HCT116 (cell line): ENCODE measurements around the gene EVPLL. TPM values are rescaled to one million over a fixed set of nuclear protein-coding genes. Genes with fewer than 3 reads are reported as not detected.

ENCODE experiments used
- ATAC-seq: fragments of 200-7000 bp; cut with Tn5 transposase; 2 replicates; pipeline ENCODE4 v1.9.1; 2020; ENCODE audit warnings: mild to moderate bottlenecking, moderate library complexity
- BruUV-seq: library from RNA; stranded (reverse); fragments of 400-500 nt; replicated peaks from 2 replicates; lab custom pipeline; 2021; lab: Mats Ljungman, UMichigan
- CTCF ChIA-PET: fragments of 300-600 bp; sonication (Branson Sonifier 250); formaldehyde crosslinking; loops from one replicate; lab custom pipeline; 2021; ENCODE audit warnings: antibody characterized with exemption; lab: Charles Lee
- POLR2A ChIA-PET: fragments of 300-600, 350-600 bp; sonication (Branson Sonifier 250); formaldehyde crosslinking; loops from one replicate; lab custom pipeline; 2021; ENCODE audit warnings: antibody characterized with exemption; lab: Charles Lee
- RAD21 ChIA-PET, 2 experiments: fragments of 300-600 bp; sonication (Branson Sonifier 250); formaldehyde crosslinking; loops; one replicate each; lab custom pipeline; 2023; ENCODE audit warnings: low total read pairs in 2 of 2; ENCODE audit not compliant: uncharacterized antibody in 2 of 2, unreplicated experiment in 2 of 2, low non-redundant PET in 1 of 2; lab: Charles Lee
- DNase-seq: peaks from one replicate; pipeline ENCODE4 v3.0.0-alpha.2; 2010; ENCODE audit warnings: low read depth, low spot score
- H2AFZ ChIP-seq: fragments of 200-600 bp; shearing (Covaris generic), sonication (generic); 2 replicates; pipeline ENCODE4 v1.6.1; 2017; ENCODE audit warnings: low read depth, mixed run types, mixed read lengths, antibody characterized with exemption, low read length; ENCODE audit not compliant: poor library complexity, severe bottlenecking
- H3K27ac ChIP-seq: 2 replicates; pipeline ENCODE4 v1.5.1; 2012; ENCODE audit warnings: low read depth, low read length
- H3K27me3 ChIP-seq: fragments of 200-600 bp; sonication (generic); 2 replicates; pipeline ENCODE4 v1.6.1; 2016; ENCODE audit warnings: mixed run types, low read length, mixed read lengths; ENCODE audit not compliant: insufficient read depth
- H3K36me3 ChIP-seq, 2 experiments: fragments of 200-500 bp in 1 of 2; fragments of 200-600 bp in 1 of 2; sonication (Bioruptor generic) in 1 of 2; sonication (generic) in 1 of 2; 2 replicates each; pipeline versions ENCODE4 v1.5.1 to v1.6.1; 2014 to 2016; ENCODE audit warnings: low read length in 2 of 2, inconsistent platforms in 1 of 2, mixed read lengths in 1 of 2, mixed run types in 1 of 2; ENCODE audit not compliant: insufficient read depth in 2 of 2, control insufficient read depth in 1 of 2
- H3K4me1 ChIP-seq, 2 experiments: fragments of 200-600 bp in 1 of 2; sonication (generic) in 1 of 2; 2 replicates each; pipeline versions ENCODE4 v1.5.1 to v1.6.1; 2012 to 2017; ENCODE audit warnings: low read length in 2 of 2, inconsistent platforms in 1 of 2, mild to moderate bottlenecking in 1 of 2, mixed read lengths in 1 of 2, mixed run types in 1 of 2, moderate library complexity in 1 of 2; ENCODE audit not compliant: insufficient read depth in 2 of 2, control insufficient read depth in 1 of 2
- H3K4me2 ChIP-seq: fragments of 200-600 bp; sonication (generic); 2 replicates; pipeline ENCODE4 v1.6.1; 2017; ENCODE audit warnings: mixed run types, low read length, mixed read lengths
- H3K4me3 ChIP-seq, 2 experiments: fragments of 200-600 bp in 1 of 2; sonication (generic) in 1 of 2; replicated peaks in 1 of 2; 2 replicates each; pipeline ENCODE4 v1.5.1; 2011 to 2016; ENCODE audit warnings: low read length in 2 of 2, control low read depth in 1 of 2, low read depth in 1 of 2, mild to moderate bottlenecking in 1 of 2, mixed read lengths in 1 of 2, mixed run types in 1 of 2
- H3K79me2 ChIP-seq: fragments of 200-600 bp; sonication (generic); 2 replicates; pipeline ENCODE4 v1.6.1; 2017; ENCODE audit warnings: mild to moderate bottlenecking, mixed run types, low read length, moderate library complexity, mixed read lengths; ENCODE audit not compliant: insufficient read depth
- H3K9ac ChIP-seq: fragments of 200-600 bp; sonication (generic); 2 replicates; pipeline ENCODE4 v1.6.1; 2016; ENCODE audit warnings: low read length, mixed read lengths
- H3K9me2 ChIP-seq: fragments of 200-600 bp; sonication (generic), shearing (Covaris generic); 2 replicates; pipeline ENCODE4 v1.6.1; 2017; ENCODE audit warnings: mixed run types, mild to moderate bottlenecking, moderate library complexity; ENCODE audit not compliant: insufficient read depth
- H3K9me3 ChIP-seq, 2 experiments: fragments of 200-500 bp in 1 of 2; fragments of 200-600 bp in 1 of 2; sonication (Bioruptor generic) in 1 of 2; sonication (generic) in 1 of 2; 2 replicates each; pipeline ENCODE4 v1.6.1; 2014 to 2017; ENCODE audit warnings: low read length in 2 of 2, mixed read lengths in 2 of 2, inconsistent platforms in 1 of 2, low read depth in 1 of 2, mild to moderate bottlenecking in 1 of 2, mixed run types in 1 of 2, moderate library complexity in 1 of 2; ENCODE audit not compliant: control insufficient read depth in 1 of 2, insufficient read depth in 1 of 2
- H4K20me1 ChIP-seq: fragments of 200-600 bp; sonication (generic), shearing (Covaris generic); 2 replicates; pipeline ENCODE4 v1.6.1; 2017; ENCODE audit warnings: mixed run types, mild to moderate bottlenecking, moderate library complexity; ENCODE audit not compliant: insufficient read depth
- ATF3 ChIP-seq: IDR thresholded peaks from 2 replicates; pipeline ENCODE4 v1.6.1; 2012
- EZH2 ChIP-seq: fragments of 200-600 bp; sonication (generic); IDR thresholded peaks from 2 replicates; pipeline ENCODE4 v1.6.1; 2017; ENCODE audit warnings: antibody characterized with exemption, mixed run types
- EZH2phosphoT487 ChIP-seq: fragments of 200-600 bp; IDR thresholded peaks from 2 replicates; pipeline ENCODE4 v1.6.1; 2018; ENCODE audit warnings: antibody characterized with exemption, borderline replicate concordance
- FOSL1 ChIP-seq: IDR thresholded peaks from 2 replicates; pipeline ENCODE4 v1.6.1; 2012; ENCODE audit warnings: low read depth
- JUND ChIP-seq: IDR thresholded peaks from 2 replicates; pipeline ENCODE4 v1.6.1; 2012
- POLR2A ChIP-seq: IDR thresholded peaks from 2 replicates; pipeline ENCODE4 v1.7.0; 2011; ENCODE audit warnings: borderline replicate concordance; ENCODE audit not compliant: insufficient read depth, insufficient read length; ENCODE audit errors: extremely low read depth
- POLR2AphosphoS5 ChIP-seq: IDR thresholded peaks from 2 replicates; pipeline ENCODE4 v1.6.1; 2011; ENCODE audit warnings: mild to moderate bottlenecking, low read depth, low read length, moderate library complexity
- RAD21 ChIP-seq: IDR thresholded peaks from 2 replicates; pipeline ENCODE4 v1.6.1; 2012; ENCODE audit warnings: low read depth, mild to moderate bottlenecking
- REST ChIP-seq: IDR thresholded peaks from 2 replicates; pipeline ENCODE4 v1.6.1; 2012; ENCODE audit warnings: low read depth
- SIN3A ChIP-seq: IDR thresholded peaks from 2 replicates; pipeline ENCODE4 v1.6.1; 2012; ENCODE audit warnings: low read depth
- SP1 ChIP-seq: IDR thresholded peaks from 2 replicates; pipeline ENCODE4 v1.6.1; 2012; ENCODE audit warnings: low read depth
- SRF ChIP-seq: IDR thresholded peaks from 2 replicates; pipeline ENCODE4 v1.6.1; 2012; ENCODE audit warnings: low read depth
- YY1 ChIP-seq: IDR thresholded peaks from 2 replicates; pipeline ENCODE4 v1.6.1; 2011; ENCODE audit warnings: low read length, low read depth, moderate library complexity, mild to moderate bottlenecking; ENCODE audit not compliant: insufficient replicate concordance; ENCODE audit errors: extremely low read depth
- ZBTB33 ChIP-seq: IDR thresholded peaks from 2 replicates; pipeline ENCODE4 v1.6.1; 2011; ENCODE audit warnings: mild to moderate bottlenecking, low read length, moderate library complexity; ENCODE audit not compliant: insufficient replicate concordance; ENCODE audit errors: extremely low read depth
- ZFX ChIP-seq: fragments of 450-650 bp; IDR thresholded peaks from 2 replicates; pipeline ENCODE4 v1.6.1; 2017
- intact Hi-C: fragments of 100-400 bp; cut with micrococcal nuclease; formaldehyde crosslinking; loops from 2 replicates; pipeline ENCODE4 v1.10.0; 2022
- total RNA-seq: library from RNA; stranded (reverse); gene quantifications from one replicate; pipeline ENCODE4 v1.2.1, GENCODE V29; 2021; ENCODE audit not compliant: unreplicated experiment
- TF ChIP-seq, protein P1 (sequence below): IDR thresholded peaks from 2 replicates; pipeline ENCODE4 v1.6.1; 2012
- TF ChIP-seq, protein P2 (sequence below), 3 experiments: fragments of 200-600 bp in 1 of 3; sonication (generic) in 1 of 3; IDR thresholded peaks in 2 of 3; conservative IDR thresholded peaks in 1 of 3; 2 replicates each; pipeline ENCODE4 v1.5.1; 2012 to 2017; ENCODE audit warnings: low read depth in 2 of 3, low read length in 2 of 3, antibody characterized with exemption in 1 of 3, borderline replicate concordance in 1 of 3, control low read depth in 1 of 3, mild to moderate bottlenecking in 1 of 3, mixed read lengths in 1 of 3, mixed run types in 1 of 3, moderate library complexity in 1 of 3; ENCODE audit not compliant: insufficient read depth in 1 of 3

The EVPLL gene
- total RNA-seq, 1 experiment from 2014 or later = not detected

DNA sequence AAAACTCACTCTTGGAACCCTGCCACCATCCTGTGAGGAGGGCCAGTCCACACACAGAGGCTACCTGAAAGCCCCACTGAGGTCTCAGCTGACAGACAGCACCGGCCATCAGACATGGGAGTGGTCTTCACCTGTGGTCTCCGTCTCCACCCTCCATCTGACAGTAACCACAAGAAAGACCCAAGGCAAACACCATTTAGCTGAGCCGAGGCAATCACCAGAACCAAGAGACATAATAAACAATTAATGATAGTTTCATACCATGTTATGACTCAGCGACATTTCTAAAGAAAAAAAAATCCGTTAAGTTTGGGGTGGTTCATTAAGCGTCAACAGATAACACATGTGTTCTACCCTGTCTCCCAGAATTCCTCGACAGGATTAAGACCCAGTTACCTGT lies 6.1 kb upstream of the EVPLL start:
- no peaks in the 10 kb centered on the region for H3K79me2 ChIP-seq
- peaks cover 0 to 4% of the 10 kb centered on the region in 2 experiments; a peak in 1 of 4 replicates for H3K4me1 ChIP-seq
- H3K27ac ChIP-seq = no peak overlapping the region
- no peak for ATAC-seq
- no peaks in the 10 kb centered on the region for H3K9me3 ChIP-seq
- TF ChIP-seq RAD21 (no peak), SP1 (no peak), POLR2A (no peak), SRF (no peak), POLR2AphosphoS5 (no peak), REST (no peak), EZH2phosphoT487 (no peak), EZH2 (no peak), YY1 (no peak), ZBTB33 (no peak), JUND (no peak), FOSL1 (no peak), ATF3 (no peak), ZFX (no peak), SIN3A (no peak)
- TF ChIP-seq, protein P1, sequence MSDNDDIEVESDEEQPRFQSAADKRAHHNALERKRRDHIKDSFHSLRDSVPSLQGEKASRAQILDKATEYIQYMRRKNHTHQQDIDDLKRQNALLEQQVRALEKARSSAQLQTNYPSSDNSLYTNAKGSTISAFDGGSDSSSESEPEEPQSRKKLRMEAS = no peak
- TF ChIP-seq, protein P2, sequence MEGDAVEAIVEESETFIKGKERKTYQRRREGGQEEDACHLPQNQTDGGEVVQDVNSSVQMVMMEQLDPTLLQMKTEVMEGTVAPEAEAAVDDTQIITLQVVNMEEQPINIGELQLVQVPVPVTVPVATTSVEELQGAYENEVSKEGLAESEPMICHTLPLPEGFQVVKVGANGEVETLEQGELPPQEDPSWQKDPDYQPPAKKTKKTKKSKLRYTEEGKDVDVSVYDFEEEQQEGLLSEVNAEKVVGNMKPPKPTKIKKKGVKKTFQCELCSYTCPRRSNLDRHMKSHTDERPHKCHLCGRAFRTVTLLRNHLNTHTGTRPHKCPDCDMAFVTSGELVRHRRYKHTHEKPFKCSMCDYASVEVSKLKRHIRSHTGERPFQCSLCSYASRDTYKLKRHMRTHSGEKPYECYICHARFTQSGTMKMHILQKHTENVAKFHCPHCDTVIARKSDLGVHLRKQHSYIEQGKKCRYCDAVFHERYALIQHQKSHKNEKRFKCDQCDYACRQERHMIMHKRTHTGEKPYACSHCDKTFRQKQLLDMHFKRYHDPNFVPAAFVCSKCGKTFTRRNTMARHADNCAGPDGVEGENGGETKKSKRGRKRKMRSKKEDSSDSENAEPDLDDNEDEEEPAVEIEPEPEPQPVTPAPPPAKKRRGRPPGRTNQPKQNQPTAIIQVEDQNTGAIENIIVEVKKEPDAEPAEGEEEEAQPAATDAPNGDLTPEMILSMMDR (IDR thresholded peaks at IDR 0.05 in 2 of 3, conservative IDR thresholded peaks at IDR 0.05 in 1 of 3; ENCODE audit: borderline replicate concordance in 1 of 3, insufficient read depth in 1 of 3, low read depth in 2 of 3, low read length in 2 of 3) = no peak
- H3K9ac ChIP-seq = no peak overlapping the region
- ChIA-PET POLR2A (no interaction called here), RAD21 (no interaction called here), CTCF (no interaction called here)
- intact Hi-C loops = no loop called here
- H4K20me1 ChIP-seq = no peaks in the 10 kb centered on the region
- no TSS peak for BruUV-seq
- DNase-seq = no peak
- no peak overlapping the region for H2AFZ ChIP-seq
- H3K9me2 ChIP-seq = no peaks in the 10 kb centered on the region
- H3K4me3 ChIP-seq = no peak overlapping the region
- no peak overlapping the region for H3K4me2 ChIP-seq
- no peaks in the 10 kb centered on the region for H3K27me3 ChIP-seq
- no peaks in the 10 kb centered on the region for H3K36me3 ChIP-seq
